Measurements from ENCODE around the gene TTC33.

DNA sequence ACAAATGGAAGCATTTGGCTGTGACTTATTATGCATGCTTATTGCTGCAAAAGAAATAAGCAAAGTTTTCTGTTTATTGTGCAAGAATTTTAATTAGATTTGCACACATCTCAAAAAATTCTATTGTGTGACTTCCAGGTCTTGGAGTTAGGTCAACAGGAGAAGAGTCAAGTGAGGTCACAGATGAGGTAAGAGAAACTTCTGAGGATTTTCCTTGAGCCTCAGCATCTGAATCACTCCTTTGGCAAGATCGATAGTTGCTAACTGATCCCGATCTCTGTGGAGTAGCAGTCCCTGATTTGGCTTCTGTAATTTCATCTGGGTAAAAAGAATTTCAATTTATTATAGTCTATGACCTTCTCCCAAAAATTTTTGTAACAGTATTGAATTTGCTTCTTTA lies 6.9 kb upstream of the TTC33 start:
- TF ChIP-seq, protein P1, sequence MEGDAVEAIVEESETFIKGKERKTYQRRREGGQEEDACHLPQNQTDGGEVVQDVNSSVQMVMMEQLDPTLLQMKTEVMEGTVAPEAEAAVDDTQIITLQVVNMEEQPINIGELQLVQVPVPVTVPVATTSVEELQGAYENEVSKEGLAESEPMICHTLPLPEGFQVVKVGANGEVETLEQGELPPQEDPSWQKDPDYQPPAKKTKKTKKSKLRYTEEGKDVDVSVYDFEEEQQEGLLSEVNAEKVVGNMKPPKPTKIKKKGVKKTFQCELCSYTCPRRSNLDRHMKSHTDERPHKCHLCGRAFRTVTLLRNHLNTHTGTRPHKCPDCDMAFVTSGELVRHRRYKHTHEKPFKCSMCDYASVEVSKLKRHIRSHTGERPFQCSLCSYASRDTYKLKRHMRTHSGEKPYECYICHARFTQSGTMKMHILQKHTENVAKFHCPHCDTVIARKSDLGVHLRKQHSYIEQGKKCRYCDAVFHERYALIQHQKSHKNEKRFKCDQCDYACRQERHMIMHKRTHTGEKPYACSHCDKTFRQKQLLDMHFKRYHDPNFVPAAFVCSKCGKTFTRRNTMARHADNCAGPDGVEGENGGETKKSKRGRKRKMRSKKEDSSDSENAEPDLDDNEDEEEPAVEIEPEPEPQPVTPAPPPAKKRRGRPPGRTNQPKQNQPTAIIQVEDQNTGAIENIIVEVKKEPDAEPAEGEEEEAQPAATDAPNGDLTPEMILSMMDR (IDR thresholded peaks at IDR 0.05 in 4 of 5, conservative IDR thresholded peaks at IDR 0.05 in 1 of 5) = no peak
- TF ChIP-seq POLR2A (IDR thresholded peaks at IDR 0.05) = no peak
